ENCODE measurements around the gene CD52. TPM values are rescaled to one million over a fixed set of nuclear protein-coding genes. Genes with fewer than 3 reads are reported as not detected.

The CD52 gene
- total and polyA plus RNA-seq, 12 donors, result 2.5 to 239 (median 5.6) TPM; not detected in 2

DNA sequence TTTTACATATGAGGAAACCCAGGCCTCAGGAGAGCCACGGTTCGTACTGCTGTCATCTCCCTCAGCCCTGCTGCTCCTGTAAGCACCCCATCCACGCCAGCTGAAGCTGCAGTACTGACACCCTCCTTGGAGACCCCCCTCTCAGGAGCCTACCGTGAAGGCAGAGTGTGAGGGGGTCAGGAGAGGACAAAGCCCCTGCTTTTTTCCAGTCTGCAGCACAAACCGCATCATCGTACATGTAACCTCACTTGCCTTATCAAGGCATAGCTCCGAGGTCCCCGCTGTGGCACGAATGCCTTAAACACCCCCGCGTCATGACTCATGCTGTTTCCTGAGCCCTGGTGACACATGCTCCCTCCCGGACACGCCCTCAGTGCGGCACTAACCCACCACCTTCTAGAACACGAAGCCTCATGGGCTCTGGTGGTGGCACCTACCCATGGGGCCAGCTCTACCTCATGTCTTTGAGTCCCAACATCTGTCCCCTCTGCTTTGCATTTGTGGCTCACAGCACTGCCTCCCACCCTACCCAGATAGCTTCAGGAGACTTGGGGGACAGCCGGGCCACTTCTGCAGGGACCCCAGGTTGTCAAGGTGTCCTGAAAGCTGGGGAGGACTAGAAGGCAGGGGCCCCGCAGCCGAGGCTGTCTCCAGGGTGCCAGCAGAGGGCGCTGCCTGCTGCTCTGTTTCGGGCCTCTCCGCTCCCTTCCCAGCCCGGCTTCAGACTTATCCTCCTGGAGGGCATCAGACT, 33.0 kb upstream of the CD52 start:
- Histone ChIP-seq H3K9me3 (replicated peaks in 1 of 3) (no peaks in the 10 kb centered on the region), H3K36me3 (replicated peaks in 1 of 2) (no peaks in the 10 kb centered on the region), H3K27me3 (no peaks in the 10 kb centered on the region), H3K4me1 (replicated peaks in 1 of 2) (peaks cover 0 to 37% of the 10 kb centered on the region in 2 donors), H3K27ac (peak overlapping the region in 2 of 5 donors; percentile 50 to 67), H3K4me3 (no peak overlapping the region)
- TF ChIP-seq, protein P1, sequence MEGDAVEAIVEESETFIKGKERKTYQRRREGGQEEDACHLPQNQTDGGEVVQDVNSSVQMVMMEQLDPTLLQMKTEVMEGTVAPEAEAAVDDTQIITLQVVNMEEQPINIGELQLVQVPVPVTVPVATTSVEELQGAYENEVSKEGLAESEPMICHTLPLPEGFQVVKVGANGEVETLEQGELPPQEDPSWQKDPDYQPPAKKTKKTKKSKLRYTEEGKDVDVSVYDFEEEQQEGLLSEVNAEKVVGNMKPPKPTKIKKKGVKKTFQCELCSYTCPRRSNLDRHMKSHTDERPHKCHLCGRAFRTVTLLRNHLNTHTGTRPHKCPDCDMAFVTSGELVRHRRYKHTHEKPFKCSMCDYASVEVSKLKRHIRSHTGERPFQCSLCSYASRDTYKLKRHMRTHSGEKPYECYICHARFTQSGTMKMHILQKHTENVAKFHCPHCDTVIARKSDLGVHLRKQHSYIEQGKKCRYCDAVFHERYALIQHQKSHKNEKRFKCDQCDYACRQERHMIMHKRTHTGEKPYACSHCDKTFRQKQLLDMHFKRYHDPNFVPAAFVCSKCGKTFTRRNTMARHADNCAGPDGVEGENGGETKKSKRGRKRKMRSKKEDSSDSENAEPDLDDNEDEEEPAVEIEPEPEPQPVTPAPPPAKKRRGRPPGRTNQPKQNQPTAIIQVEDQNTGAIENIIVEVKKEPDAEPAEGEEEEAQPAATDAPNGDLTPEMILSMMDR (IDR thresholded peaks at IDR 0.05), result peak; percentile 41 to 65 (median 50)
- no peak for TF ChIP-seq POLR2A (IDR thresholded peaks at IDR 0.05)
- peak; percentile 81 to 94 (median 92) for DNase-seq
- WGBS, 4 donors, result 27 to 40% (median 29%) methylated on average over 14 to 22 of the region's 22 CpGs
- intact Hi-C loops (cut with DNase I), result loop anchor here in 1 of 2 donors (5.0 kb wide), 1 partner anchor 38 kb away; no protein-coding TSS in a partner anchor

DNA sequence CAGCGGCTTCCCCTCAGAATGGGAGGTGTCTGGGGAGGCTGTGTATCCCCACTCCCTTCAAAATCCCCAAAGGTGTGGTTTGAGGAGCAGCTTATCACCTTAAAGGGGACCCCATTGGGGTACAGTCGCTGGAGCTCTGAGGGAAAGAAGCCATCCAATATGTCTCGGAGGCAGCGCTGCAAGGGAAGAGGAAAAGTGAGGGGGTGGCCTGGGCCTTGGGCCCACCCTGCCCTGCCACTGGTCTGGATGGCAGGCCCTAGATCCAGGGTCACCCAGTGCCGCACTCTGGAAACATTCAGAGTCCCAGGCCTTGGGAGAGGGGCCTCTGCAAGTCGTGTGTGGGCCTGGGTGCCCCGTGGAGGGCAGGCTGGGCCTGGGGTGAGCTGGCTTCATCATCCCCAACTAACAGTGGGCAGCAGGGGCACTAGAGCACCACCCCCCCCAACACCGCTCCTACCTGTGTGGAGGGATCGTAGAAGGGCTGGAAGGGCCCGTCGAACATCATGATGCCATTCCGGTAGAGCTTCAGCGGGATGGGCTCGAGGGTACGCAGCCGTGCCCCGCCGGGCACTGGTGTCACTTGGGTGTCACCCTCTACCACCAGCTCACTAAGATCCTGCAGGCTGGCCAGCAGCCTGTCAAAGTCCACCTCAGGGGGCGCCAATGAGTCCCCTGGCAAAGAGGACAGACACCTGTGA, 32.2 kb upstream of the CD52 start:
- Histone ChIP-seq H3K4me1 (replicated peaks in 1 of 2) (peaks cover 0 to 42% of the 10 kb centered on the region in 2 donors), H3K36me3 (replicated peaks in 1 of 2) (no peaks in the 10 kb centered on the region), H3K9me3 (replicated peaks in 1 of 3) (no peaks in the 10 kb centered on the region), H3K4me3 (no peak overlapping the region), H3K27ac (no peak overlapping the region), H3K27me3 (no peaks in the 10 kb centered on the region)
- 84 to 90% (median 86%) methylated on average over 4 to 19 of the region's 19 CpGs for WGBS, 4 donors
- intact Hi-C loops (cut with DNase I), result no loop called here
- TF ChIP-seq, protein P1 (IDR thresholded peaks at IDR 0.05), result no peak
- TF ChIP-seq POLR2A (IDR thresholded peaks at IDR 0.05), result no peak
- DNase-seq, result peak in 1 of 7 donors; percentile 29

DNA sequence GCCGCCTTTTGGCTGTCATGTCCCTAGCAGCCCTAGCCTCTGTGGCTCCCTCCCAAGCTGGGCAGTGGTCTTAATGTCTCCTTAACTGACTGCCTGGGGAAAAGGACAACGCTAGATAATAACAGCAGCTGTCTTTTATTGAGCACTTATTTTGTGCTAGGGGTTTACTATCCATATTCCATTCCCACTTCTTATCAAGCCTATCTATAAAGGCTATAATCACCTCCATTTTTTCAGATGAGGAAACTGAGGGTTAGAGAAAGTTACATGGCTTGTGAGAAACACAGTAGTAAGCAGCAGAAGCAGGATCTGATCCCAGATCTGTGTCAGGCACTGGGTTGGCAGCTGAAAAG, 31.7 kb upstream of the CD52 start:
- Histone ChIP-seq H3K4me3 (no peak overlapping the region), H3K9me3 (replicated peaks in 1 of 3) (no peaks in the 10 kb centered on the region), H3K36me3 (replicated peaks in 1 of 2) (no peaks in the 10 kb centered on the region), H3K4me1 (replicated peaks in 1 of 2) (peaks cover 0 to 39% of the 10 kb centered on the region in 2 donors), H3K27ac (peak overlapping the region in 1 of 5 donors; percentile 62), H3K27me3 (no peaks in the 10 kb centered on the region)
- intact Hi-C loops (cut with DNase I), result no loop called here
- no peak for TF ChIP-seq POLR2A (IDR thresholded peaks at IDR 0.05)
- TF ChIP-seq, protein P1 (IDR thresholded peaks at IDR 0.05), result no peak
- WGBS, 4 donors, result 74 to 92% (median 88%) methylated on average over 1 to 2 of the region's 2 CpGs
- DNase-seq, result no peak

DNA sequence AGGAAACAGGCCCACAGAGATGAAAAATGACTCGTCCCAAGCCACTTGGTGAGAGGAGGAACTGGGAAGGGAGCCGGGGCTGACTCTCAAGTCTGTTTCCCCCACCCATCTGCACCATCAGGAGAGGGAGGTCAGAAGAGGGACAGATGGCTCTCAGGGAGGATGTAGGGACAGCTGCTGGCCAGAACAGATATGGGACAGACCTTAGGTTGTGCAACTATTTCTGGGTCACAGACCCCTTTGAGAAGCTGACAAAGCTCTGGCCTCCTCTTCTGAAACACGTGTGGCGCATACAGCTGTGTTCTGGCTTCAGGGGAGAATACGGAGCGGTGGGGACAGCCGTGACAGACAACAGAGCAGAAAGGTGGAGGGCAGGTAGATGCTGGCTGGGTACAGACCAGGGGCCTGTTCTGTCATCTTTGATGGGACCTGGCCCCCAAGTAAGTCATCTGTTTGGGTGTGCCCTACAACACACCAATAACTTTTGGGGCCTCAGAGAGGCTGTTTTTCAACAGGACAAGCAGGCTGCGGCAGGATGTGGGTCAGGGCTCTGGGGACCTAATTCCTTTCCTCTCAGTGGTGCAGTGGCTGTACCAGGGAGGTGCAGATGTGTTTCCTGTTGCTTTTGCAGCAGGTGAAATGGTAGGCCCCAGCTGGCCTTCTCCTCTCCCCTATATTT, 30.6 kb upstream of the CD52 start:
- Histone ChIP-seq H3K36me3 (replicated peaks in 1 of 2) (no peaks in the 10 kb centered on the region), H3K4me1 (replicated peaks in 1 of 2) (peaks cover 0 to 33% of the 10 kb centered on the region in 2 donors), H3K4me3 (no peak overlapping the region), H3K9me3 (replicated peaks in 1 of 3) (no peaks in the 10 kb centered on the region), H3K27ac (peak overlapping the region in 1 of 5 donors; percentile 62), H3K27me3 (no peaks in the 10 kb centered on the region)
- intact Hi-C loops (cut with DNase I), result no loop called here
- no peak for TF ChIP-seq POLR2A (IDR thresholded peaks at IDR 0.05)
- TF ChIP-seq, protein P1 (IDR thresholded peaks at IDR 0.05), result no peak
- peak in 3 of 7 donors; percentile 32 to 65 (median 41) for DNase-seq
- 60 to 81% (median 67%) methylated on average over 8 of the region's 8 CpGs for WGBS, 4 donors

All from adrenal gland (tissue), 12 donors.